ENCODE measurements around the gene RRM2. TPM values are rescaled to one million over a fixed set of nuclear protein-coding genes. Genes with fewer than 3 reads are reported as not detected.

The RRM2 gene
- total RNA-seq, 4 donors from 2014 or later, result 6.7 to 139 (median 20.5) TPM

- peak overlapping the region; percentile 40 to 72 (median 70) for H3K4me3 ChIP-seq
Observed at GRCh38 chr2:10123281-10123680, 742 bp downstream of the RRM2 start.

GRCh38 chr2:10124538-10125045, 2.1 kb downstream of the RRM2 start:
- no peak overlapping the region for H3K27ac ChIP-seq
- H3K36me3 ChIP-seq, result no peaks in the 10 kb centered on the region
- H3K27me3 ChIP-seq, result peaks cover 0 to 5% of the 10 kb centered on the region in 2 donors
- peaks cover 2 to 69% (median 16%) of the 10 kb centered on the region in 4 donors for H3K4me1 ChIP-seq
- TF ChIP-seq, protein P1, sequence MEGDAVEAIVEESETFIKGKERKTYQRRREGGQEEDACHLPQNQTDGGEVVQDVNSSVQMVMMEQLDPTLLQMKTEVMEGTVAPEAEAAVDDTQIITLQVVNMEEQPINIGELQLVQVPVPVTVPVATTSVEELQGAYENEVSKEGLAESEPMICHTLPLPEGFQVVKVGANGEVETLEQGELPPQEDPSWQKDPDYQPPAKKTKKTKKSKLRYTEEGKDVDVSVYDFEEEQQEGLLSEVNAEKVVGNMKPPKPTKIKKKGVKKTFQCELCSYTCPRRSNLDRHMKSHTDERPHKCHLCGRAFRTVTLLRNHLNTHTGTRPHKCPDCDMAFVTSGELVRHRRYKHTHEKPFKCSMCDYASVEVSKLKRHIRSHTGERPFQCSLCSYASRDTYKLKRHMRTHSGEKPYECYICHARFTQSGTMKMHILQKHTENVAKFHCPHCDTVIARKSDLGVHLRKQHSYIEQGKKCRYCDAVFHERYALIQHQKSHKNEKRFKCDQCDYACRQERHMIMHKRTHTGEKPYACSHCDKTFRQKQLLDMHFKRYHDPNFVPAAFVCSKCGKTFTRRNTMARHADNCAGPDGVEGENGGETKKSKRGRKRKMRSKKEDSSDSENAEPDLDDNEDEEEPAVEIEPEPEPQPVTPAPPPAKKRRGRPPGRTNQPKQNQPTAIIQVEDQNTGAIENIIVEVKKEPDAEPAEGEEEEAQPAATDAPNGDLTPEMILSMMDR (IDR thresholded peaks at IDR 0.05), result peak; percentile 43 to 88 (median 79)
- TF ChIP-seq POLR2A (IDR thresholded peaks at IDR 0.05), result no peak
- DNase-seq, result peak in 2 of 3 donors; percentile 35 to 65
- H3K9me3 ChIP-seq, result no peaks in the 10 kb centered on the region
- no peak overlapping the region for H3K4me3 ChIP-seq

More at GRCh38 chr2:10123281-10123680, 742 bp downstream of the RRM2 start:
- Histone ChIP-seq H3K27me3 (peaks cover 0 to 5% of the 10 kb centered on the region in 2 donors), H3K9me3 (no peaks in the 10 kb centered on the region), H3K4me1 (peaks cover 2 to 69% (median 16%) of the 10 kb centered on the region in 4 donors), H3K36me3 (no peaks in the 10 kb centered on the region), H3K27ac (no peak overlapping the region)
- DNase-seq, result no peak
- TF ChIP-seq, protein P1 (IDR thresholded peaks at IDR 0.05), result no peak
- no peak for TF ChIP-seq POLR2A (IDR thresholded peaks at IDR 0.05)

- peaks cover 2 to 61% (median 16%) of the 10 kb centered on the region in 4 donors for H3K4me1 ChIP-seq
- H3K27ac ChIP-seq, result peak overlapping the region in 2 of 4 donors; percentile 34 to 38
- no peaks in the 10 kb centered on the region for H3K36me3 ChIP-seq
- H3K4me3 ChIP-seq, result no peak overlapping the region
- no peaks in the 10 kb centered on the region for H3K9me3 ChIP-seq
- TF ChIP-seq, protein P1 (IDR thresholded peaks at IDR 0.05), result peak in 1 of 6 experiments; percentile 6
- TF ChIP-seq POLR2A (IDR thresholded peaks at IDR 0.05), result no peak
- DNase-seq, result peak in 1 of 3 donors; percentile 38
- peaks cover 0 to 5% of the 10 kb centered on the region in 2 donors for H3K27me3 ChIP-seq
Observed at GRCh38 chr2:10125842-10126631, 3.5 kb downstream of the RRM2 start.

GRCh38 chr2:10126632-10127026, 4.1 kb downstream of the RRM2 start:
- Histone ChIP-seq H3K27me3 (peaks cover 0 to 5% of the 10 kb centered on the region in 2 donors), H3K27ac (peak overlapping the region in 2 of 4 donors; percentile 34 to 38), H3K36me3 (no peaks in the 10 kb centered on the region), H3K4me3 (no peak overlapping the region), H3K4me1 (peaks cover 2 to 55% (median 16%) of the 10 kb centered on the region in 4 donors), H3K9me3 (no peaks in the 10 kb centered on the region)
- no peak for TF ChIP-seq POLR2A (IDR thresholded peaks at IDR 0.05)
- TF ChIP-seq, protein P1 (IDR thresholded peaks at IDR 0.05), result no peak
- no peak for DNase-seq

GRCh38 chr2:10128420-10128819, 5.9 kb downstream of the RRM2 start:
- Histone ChIP-seq H3K4me1 (peaks cover under 1 to 39% (median 2%) of the 10 kb centered on the region in 4 donors), H3K4me3 (no peak overlapping the region), H3K27ac (no peak overlapping the region), H3K9me3 (no peaks in the 10 kb centered on the region), H3K27me3 (no peaks in the 10 kb centered on the region), H3K36me3 (no peaks in the 10 kb centered on the region)
- TF ChIP-seq, protein P1 (IDR thresholded peaks at IDR 0.05), result no peak
- TF ChIP-seq POLR2A (IDR thresholded peaks at IDR 0.05), result no peak
- DNase-seq, result no peak
